Sigmoid colon (tissue), 4 donors: ENCODE measurements around the gene HAND2.

Source experiments
- CTCF ChIP-seq, 4 experiments: fragments of 450-650 bp in 3 of 4; fragments of 200-600 bp in 1 of 4; IDR thresholded peaks; one replicate each; pipeline ENCODE4 v1.5.1; 2016 to 2019; ENCODE audit warnings: antibody characterized with exemption in 4 of 4, mild to moderate bottlenecking in 3 of 4, moderate library complexity in 2 of 4
- EP300 ChIP-seq, 4 donors: sonication (generic); formaldehyde crosslinking; IDR thresholded peaks; one replicate each; pipeline ENCODE4 v1.6.1; 2017; ENCODE audit warnings: antibody characterized with exemption in 4 of 4
- POLR2AphosphoS5 ChIP-seq, 4 donors: sonication (generic); formaldehyde crosslinking; IDR thresholded peaks; one replicate each; pipeline ENCODE4 v1.6.1; 2017; ENCODE audit warnings: antibody characterized with exemption in 4 of 4

DNA sequence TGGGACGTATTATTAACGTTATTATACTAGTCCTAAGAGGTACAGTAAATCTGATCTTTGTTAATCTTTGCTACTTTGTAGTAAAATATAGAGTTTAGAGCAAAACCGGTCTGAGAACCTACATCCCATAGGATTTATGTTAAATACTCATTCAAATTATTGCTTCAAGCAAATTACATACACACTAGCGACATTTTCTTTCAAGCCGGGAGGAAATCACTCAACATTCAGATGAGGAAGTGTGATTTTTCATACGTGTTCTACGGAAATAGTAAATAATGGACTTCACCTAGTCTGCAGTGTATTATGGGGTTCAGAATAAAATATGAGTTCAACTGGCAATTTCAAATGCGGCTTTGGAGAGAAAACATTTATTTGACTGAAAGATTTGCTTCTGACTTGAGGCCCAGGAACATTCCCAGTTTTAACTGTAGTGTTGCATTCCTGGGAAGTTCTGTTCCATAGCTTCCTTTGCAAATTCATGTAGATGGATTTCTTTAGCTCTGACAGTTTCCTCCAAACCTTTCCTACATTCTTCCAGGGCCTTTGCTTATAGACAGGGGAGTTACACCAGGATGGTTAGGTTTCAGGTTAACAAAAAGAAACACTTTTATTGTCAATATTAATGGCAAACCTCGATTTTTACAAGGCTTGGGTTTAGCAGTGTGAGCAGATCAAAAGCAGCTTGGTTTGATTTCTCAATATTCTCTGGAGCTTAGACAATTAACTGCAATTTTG, 5.3 kb upstream of the HAND2 start:
- TF ChIP-seq EP300 (IDR thresholded peaks at IDR 0.05) (no peak), POLR2AphosphoS5 (IDR thresholded peaks at IDR 0.05) (no peak), CTCF (IDR thresholded peaks at IDR 0.05) (no peak)
